ENCODE measurements around the gene HSD11B2. TPM values are rescaled to one million over a fixed set of nuclear protein-coding genes. Genes with fewer than 3 reads are reported as not detected.

HSD11B2 gene
- total and polyA plus RNA-seq, 2 donors (not counting 3 experiments of a cell fraction or from before 2014, with no cell fraction given), result 0.10 TPM; not detected in 1

DNA sequence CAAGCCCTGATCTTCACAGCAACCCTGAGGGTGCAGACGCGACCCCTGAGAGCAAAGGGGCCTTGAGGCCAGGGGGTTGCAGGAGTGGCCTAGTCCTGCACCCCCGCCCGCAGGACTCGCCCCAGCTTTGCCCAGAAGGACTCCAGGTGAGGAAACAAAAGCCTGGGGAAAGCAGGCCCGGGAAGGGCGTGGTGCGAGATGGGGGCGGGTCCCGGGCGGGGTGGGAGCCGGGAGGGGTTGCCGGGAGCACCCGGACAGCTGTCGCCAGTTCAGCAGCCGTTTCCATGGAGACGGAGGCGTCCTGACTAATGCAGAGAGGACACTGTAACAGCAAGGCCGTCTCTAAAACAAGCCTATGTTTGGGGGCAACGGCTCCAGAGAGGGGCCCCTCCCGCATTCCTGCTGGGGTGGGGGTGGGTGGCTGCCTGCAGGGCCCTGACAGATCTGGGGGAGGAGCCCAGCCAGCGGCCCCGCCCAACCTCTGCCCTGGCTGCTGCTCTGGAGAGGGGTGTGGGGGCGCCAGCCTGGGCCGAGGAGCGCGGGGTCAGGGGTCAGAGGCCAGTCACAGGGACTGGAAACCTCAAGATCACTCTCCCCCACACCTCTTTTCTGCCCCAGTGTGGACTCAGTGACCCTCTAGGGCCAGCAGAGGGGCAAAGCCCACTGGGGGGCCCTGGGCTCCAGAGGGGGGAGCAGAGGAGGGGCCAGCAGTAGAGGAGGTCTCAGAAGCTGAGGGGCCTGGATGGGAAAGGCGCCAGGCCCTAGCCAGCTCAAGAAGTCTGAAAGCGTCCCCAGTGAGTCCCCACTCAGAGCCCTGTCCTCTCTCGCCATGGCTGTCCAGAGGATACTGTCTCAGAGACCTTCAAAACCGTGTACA lies 34.5 kb upstream of the HSD11B2 start:
- Histone ChIP-seq H3K27me3 (ENCODE audit: control insufficient read depth in 2 of 2, insufficient read depth in 2 of 2, low read length in 2 of 2) (peaks cover 9 to 11% of the 10 kb centered on the region in 2 experiments), H3K9me3 (replicated peaks; ENCODE audit: control insufficient read depth, insufficient read depth, low read length) (no peaks in the 10 kb centered on the region), H3K9ac (replicated peaks; ENCODE audit: extremely low read depth, insufficient read depth, low read length) (no peak overlapping the region), H2AFZ (ENCODE audit: low read depth, low read length) (no peak overlapping the region), H3K4me1 (ENCODE audit: control insufficient read depth, extremely low read depth, insufficient read depth, low read length) (peaks cover 13% of the 10 kb centered on the region), H3K9me1 (replicated peaks; ENCODE audit: control insufficient read depth, extremely low read depth, insufficient read depth, low read length) (no peaks in the 10 kb centered on the region), H3K79me2 (ENCODE audit: control insufficient read depth, insufficient read depth, low read length) (no peaks in the 10 kb centered on the region), H3K4me2 (ENCODE audit: insufficient read depth, low read length) (no peak overlapping the region), H3K4me3 (replicated peaks in 1 of 3; ENCODE audit: insufficient read depth in 1 of 3, low read depth in 1 of 3, low read length in 3 of 3) (no peak overlapping the region), H3K36me3 (ENCODE audit: control insufficient read depth in 2 of 2, extremely low read depth in 1 of 2, insufficient read depth in 2 of 2, low read length in 2 of 2) (no peaks in the 10 kb centered on the region), H3K27ac (ENCODE audit: insufficient read depth, low read depth, low read length) (no peak overlapping the region), H4K20me1 (replicated peaks; ENCODE audit: control insufficient read depth, extremely low read depth, insufficient read depth, low read length) (no peaks in the 10 kb centered on the region)
- no peak for FAIRE-seq
- dilution Hi-C loops (cut with MboI; ENCODE audit: extremely low pct_ligation_motif_present, low sequenced_read_pairs), result no loop called here
- POLR2A ChIA-PET, result no interaction called here
- DNase-seq (ENCODE audit: low read depth, low spot score), result peak; percentile 37
- intact Hi-C loops (cut with micrococcal nuclease), result loop anchor here (10.0 kb wide), 2 partner anchors 202 to 442 kb away; partner anchors contain the start of genes E2F4, ELMO3 and EXOC3L1
- CTCF ChIA-PET, result interaction anchor here (0.7 to 1.1 kb wide), 2 partner anchors 23 to 136 kb away, joined by 4 to 5 read pairs; no protein-coding TSS in a partner anchor
- TF ChIP-seq POLR2AphosphoS5 (IDR thresholded peaks at IDR 0.05; ENCODE audit: insufficient read depth, low read depth, low read length), result no peak
- no peak for TF ChIP-seq POLR2A (IDR thresholded peaks at IDR 0.05; ENCODE audit: low read depth, low read length)
- TF ChIP-seq, protein P1, sequence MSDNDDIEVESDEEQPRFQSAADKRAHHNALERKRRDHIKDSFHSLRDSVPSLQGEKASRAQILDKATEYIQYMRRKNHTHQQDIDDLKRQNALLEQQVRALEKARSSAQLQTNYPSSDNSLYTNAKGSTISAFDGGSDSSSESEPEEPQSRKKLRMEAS (IDR thresholded peaks at IDR 0.05; ENCODE audit: insufficient read depth, insufficient read length), result no peak
- no peak for TF ChIP-seq MYC (IDR thresholded peaks at IDR 0.05; ENCODE audit: low read depth, low read length)
- no peak for TF ChIP-seq GATA2 (IDR thresholded peaks at IDR 0.05; ENCODE audit: insufficient read depth, insufficient read length, low read depth, low read length)
- no peak for TF ChIP-seq JUN (IDR thresholded peaks at IDR 0.05; ENCODE audit: borderline replicate concordance, insufficient read depth, insufficient read length, low read depth)
- TF ChIP-seq FOS (IDR thresholded peaks at IDR 0.05; ENCODE audit: borderline replicate concordance, insufficient read depth, low read length), result no peak
- TF ChIP-seq, protein P2, sequence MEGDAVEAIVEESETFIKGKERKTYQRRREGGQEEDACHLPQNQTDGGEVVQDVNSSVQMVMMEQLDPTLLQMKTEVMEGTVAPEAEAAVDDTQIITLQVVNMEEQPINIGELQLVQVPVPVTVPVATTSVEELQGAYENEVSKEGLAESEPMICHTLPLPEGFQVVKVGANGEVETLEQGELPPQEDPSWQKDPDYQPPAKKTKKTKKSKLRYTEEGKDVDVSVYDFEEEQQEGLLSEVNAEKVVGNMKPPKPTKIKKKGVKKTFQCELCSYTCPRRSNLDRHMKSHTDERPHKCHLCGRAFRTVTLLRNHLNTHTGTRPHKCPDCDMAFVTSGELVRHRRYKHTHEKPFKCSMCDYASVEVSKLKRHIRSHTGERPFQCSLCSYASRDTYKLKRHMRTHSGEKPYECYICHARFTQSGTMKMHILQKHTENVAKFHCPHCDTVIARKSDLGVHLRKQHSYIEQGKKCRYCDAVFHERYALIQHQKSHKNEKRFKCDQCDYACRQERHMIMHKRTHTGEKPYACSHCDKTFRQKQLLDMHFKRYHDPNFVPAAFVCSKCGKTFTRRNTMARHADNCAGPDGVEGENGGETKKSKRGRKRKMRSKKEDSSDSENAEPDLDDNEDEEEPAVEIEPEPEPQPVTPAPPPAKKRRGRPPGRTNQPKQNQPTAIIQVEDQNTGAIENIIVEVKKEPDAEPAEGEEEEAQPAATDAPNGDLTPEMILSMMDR (IDR thresholded peaks at IDR 0.05; ENCODE audit: extremely low read depth in 1 of 2, insufficient read depth in 1 of 2, low read depth in 1 of 2, low read length in 2 of 2), result no peak
- TF ChIP-seq EZH2 (IDR thresholded peaks at IDR 0.05; ENCODE audit: borderline replicate concordance, low read depth, low read length, severe bottlenecking), result no peak
- no TSS peak for BruUV-seq (replicated peaks)
